ENCODE results near the gene ZNF565. TPM values are rescaled to one million over a fixed set of nuclear protein-coding genes. Genes with fewer than 3 reads are reported as not detected.

The ZNF565 gene
- total RNA-seq, 1 donor from 2014 or later = 4.0 TPM

Other genes with a start within 250 kb of the ZNF565 start
- 11.0 TPM for gene SDHAF1, start 219.5 kb downstream of the ZNF565 start, total RNA-seq
- gene SYNE4, start 205.9 kb downstream of the ZNF565 start, total RNA-seq = 0.13 TPM
- gene ALKBH6, start 200.5 kb downstream of the ZNF565 start, total RNA-seq = 10.9 TPM
- 7.1 TPM for gene CLIP3, start 181.8 kb downstream of the ZNF565 start, total RNA-seq
- 3.9 TPM for gene THAP8, start 160.4 kb downstream of the ZNF565 start, total RNA-seq
- gene WDR62, start 159.8 kb downstream of the ZNF565 start, total RNA-seq = 6.1 TPM
- not detected for gene OVOL3, start 103.5 kb downstream of the ZNF565 start, total RNA-seq
- 98.7 TPM for gene POLR2I, start 99.8 kb downstream of the ZNF565 start, total RNA-seq
- 142 TPM for gene TBCB, start 99.2 kb downstream of the ZNF565 start, total RNA-seq
- 892 TPM for gene CAPNS1, start 74.6 kb downstream of the ZNF565 start, total RNA-seq
- 1,917 TPM for gene COX7A1, start 62.2 kb downstream of the ZNF565 start, total RNA-seq
- gene ZNF146, start 441 bp upstream of the ZNF565 start, total RNA-seq = 38.6 TPM
- gene ZFP14, start 164.5 kb upstream of the ZNF565 start, total RNA-seq = 3.2 TPM
- gene ZFP82, start 204.0 kb upstream of the ZNF565 start, total RNA-seq = 5.7 TPM